Lower leg skin (tissue), 3 donors: ENCODE measurements around the gene TRIM44.

Source experiments
- CTCF ChIP-seq, 3 donors: fragments of 450-650 bp; IDR thresholded peaks; one replicate each; pipeline ENCODE4 v1.5.1; 2016; ENCODE audit warnings: antibody characterized with exemption in 3 of 3, mild to moderate bottlenecking in 3 of 3, moderate library complexity in 2 of 3
- POLR2A ChIP-seq, 2 donors: fragments of 450-650 bp; IDR thresholded peaks; one replicate each; pipeline ENCODE4 v1.6.1; 2016 to 2017; ENCODE audit warnings: antibody characterized with exemption in 2 of 2, mild to moderate bottlenecking in 1 of 2, moderate library complexity in 1 of 2

- TF ChIP-seq POLR2A (IDR thresholded peaks at IDR 0.05), result no peak
- no peak for TF ChIP-seq CTCF (IDR thresholded peaks at IDR 0.05)
These were observed 142.0 kb downstream of the TRIM44 start for GRCh38 chr11:35804451-35805040.
